ENCODE data around the gene MPP2. TPM values are rescaled to one million over a fixed set of nuclear protein-coding genes. Genes with fewer than 3 reads are reported as not detected.

MPP2 gene
- total and polyA plus RNA-seq, 9 of the 15 experiments (the other 6 are each of a cell fraction or from before 2014, with no cell fraction given), result 0.04 to 1.0 (median 0.24) TPM

- TF ChIP-seq CREB3L1 (IDR thresholded peaks at IDR 0.05; ENCODE audit: borderline replicate concordance, low read depth) (no peak), ZBTB11 (CRISPR knock-in tag; IDR thresholded peaks at IDR 0.05) (no peak), HMG20B (CRISPR knock-in tag; IDR thresholded peaks at IDR 0.05) (no peak), MEF2A (IDR thresholded peaks at IDR 0.05; ENCODE audit: control insufficient read depth, low read depth, low read length) (no peak), U2AF1 (optimal IDR thresholded peaks at IDR 0.05; ENCODE audit: low read depth, low read length) (no peak), RAD21 (CRISPR knock-in tag; conservative IDR thresholded peaks at IDR 0.05 in 1 of 2, IDR thresholded peaks at IDR 0.05 in 1 of 2) (no peak), CBX1 (IDR thresholded peaks at IDR 0.05; ENCODE audit: low read depth) (no peak), CEBPG (CRISPR knock-in tag; IDR thresholded peaks at IDR 0.05) (no peak), CEBPG (tag; conservative IDR thresholded peaks at IDR 0.05 in 1 of 2, IDR thresholded peaks at IDR 0.05 in 1 of 2) (no peak), NBN (IDR thresholded peaks at IDR 0.05; ENCODE audit: low read depth) (no peak)
- CTCF ChIA-PET (ENCODE audit: low intra/inter-chr PET ratio), result no interaction called here
- WGBS (ENCODE audit: insufficient coverage, low coverage, missing lambda C conversion rate), result 2% methylated on average over 6 of the region's 6 CpGs
- H3K4me1 ChIP-seq (replicated peaks in 1 of 2; ENCODE audit: control insufficient read depth in 2 of 2, insufficient read depth in 2 of 2, low read length in 2 of 2), result peaks cover 0 to 10% of the 10 kb centered on the region in 2 experiments; a peak in 1 of 5 replicates
- BruUV-seq (replicated peaks), result no TSS peak
- ATAC-seq (no peak), FAIRE-seq (no peak), DNase-seq (ENCODE audit: extremely low read depth in 1 of 4, low spot score in 3 of 4) (no peak)
- H4K20me1 ChIP-seq (replicated peaks; ENCODE audit: control insufficient read depth, insufficient read depth, low read length), result peaks cover 6% of the 10 kb centered on the region; the same call in 1 of the 2 replicates
- peak overlapping the region in 1 of 2 experiments; percentile 14; a peak in 1 of 4 replicates for H3K9ac ChIP-seq (ENCODE audit: insufficient read depth in 1 of 2, low read depth in 2 of 2, low read length in 2 of 2)
- intact Hi-C loops (cut with micrococcal nuclease) (no loop called here), in situ Hi-C loops (cut with MboI) (no loop called here)
- no peak overlapping the region for H3K4me2 ChIP-seq (ENCODE audit: insufficient read depth, low read length)
- no peaks in the 10 kb centered on the region for H3K36me3 ChIP-seq (ENCODE audit: control insufficient read depth, insufficient read depth, low read length)
- H3K27me3 ChIP-seq (ENCODE audit: control insufficient read depth in 2 of 2, insufficient read depth in 2 of 2, low read length in 2 of 2), result peaks cover 14 to 59% of the 10 kb centered on the region in 2 experiments
- POLR2A ChIA-PET, result interaction anchor here (0.7 to 1.1 kb wide), 2 partner anchors 10 to 12 kb away, joined by 3 to 4 read pairs; no protein-coding TSS in a partner anchor
- H3K9me3 ChIP-seq (replicated peaks; ENCODE audit: control insufficient read depth, insufficient read depth, low read depth, low read length), result no peaks in the 10 kb centered on the region
- no peaks in the 10 kb centered on the region for H3K9me1 ChIP-seq (ENCODE audit: control insufficient read depth, insufficient read depth, low read length)
- H2AFZ ChIP-seq (ENCODE audit: low read depth, low read length), result no peak overlapping the region
- H3K79me2 ChIP-seq (ENCODE audit: control insufficient read depth, insufficient read depth, low read length), result no peaks in the 10 kb centered on the region
- no peak overlapping the region for H3K27ac ChIP-seq (ENCODE audit: extremely low read depth, low read depth, low read length)
- no peak overlapping the region for H3K4me3 ChIP-seq
These were observed 6.2 kb upstream of the MPP2 start for GRCh38 chr17:43913584-43913983.

Measured in K562 (cell line).